IMR-90 (cell line): ENCODE results near the gene MYH11. TPM values are rescaled to one million over a fixed set of nuclear protein-coding genes. Genes with fewer than 3 reads are reported as not detected.

Experiments used
- ATAC-seq: fragments of 200-7000 bp; cut with Tn5 transposase; 2 replicates; pipeline ENCODE4 v1.9.1; 2020; ENCODE audit warnings: low read depth, mild to moderate bottlenecking, moderate library complexity
- BruUV-seq: library from RNA; stranded (reverse); fragments of 400-500 nt; replicated peaks from 2 replicates; lab custom pipeline; 2021; lab: Mats Ljungman, UMichigan
- CTCF ChIA-PET: fragments of 300-600 bp; formaldehyde crosslinking; extraction: SDS; loops from one replicate; lab custom pipeline; 2021; ENCODE audit warnings: antibody characterized with exemption; lab: Yijun Ruan, JAX
- POLR2A ChIA-PET: fragments of 300-600 bp; sonication (Branson Sonifier 250); formaldehyde crosslinking; loops from one replicate; lab custom pipeline; 2022; ENCODE audit warnings: antibody characterized with exemption; ENCODE audit not compliant: unreplicated experiment; lab: Charles Lee
- DNase-seq: peaks from one replicate; pipeline ENCODE4 v3.0.0; 2013
- H2AFZ ChIP-seq: replicated peaks from 2 replicates; pipeline ENCODE3; 2013; ENCODE audit warnings: low read length, mild to moderate bottlenecking; ENCODE audit not compliant: poor library complexity
- H2AK5ac ChIP-seq: 2 replicates; pipeline ENCODE4 v1.6.1; 2013; ENCODE audit warnings: low read depth, low read length, inconsistent platforms
- H2AK9ac ChIP-seq: replicated peaks from 2 replicates; pipeline ENCODE3; 2013; ENCODE audit warnings: mild to moderate bottlenecking, low read depth, low read length, moderate library complexity; ENCODE audit not compliant: poor library complexity
- H2BK120ac ChIP-seq: 2 replicates; pipeline ENCODE4 v1.6.1; 2013; ENCODE audit warnings: low read depth, low read length, inconsistent platforms
- H2BK15ac ChIP-seq: 3 replicates; pipeline ENCODE4 v1.6.1; 2013; ENCODE audit warnings: low read depth, low read length, inconsistent platforms
- H2BK20ac ChIP-seq: 2 replicates; pipeline ENCODE4 v1.6.1; 2013; ENCODE audit warnings: low read depth, mild to moderate bottlenecking, inconsistent platforms, low read length, moderate library complexity
- H2BK5ac ChIP-seq: 2 replicates; pipeline ENCODE4 v1.6.1; 2013; ENCODE audit warnings: mild to moderate bottlenecking, low read depth, low read length, inconsistent platforms; ENCODE audit not compliant: poor library complexity, severe bottlenecking
- H3K14ac ChIP-seq: replicated peaks from 2 replicates; pipeline ENCODE4 v1.6.1; 2013; ENCODE audit warnings: low read depth, low read length, inconsistent platforms
- H3K18ac ChIP-seq: 2 replicates; pipeline ENCODE4 v1.6.1; 2013; ENCODE audit warnings: low read depth, low read length, control low read depth
- H3K23ac ChIP-seq: 2 replicates; pipeline ENCODE4 v1.6.1; 2013; ENCODE audit warnings: low read depth, low read length, inconsistent platforms
- H3K27ac ChIP-seq: 2 replicates; pipeline ENCODE4 v1.5.1; 2013; ENCODE audit warnings: mild to moderate bottlenecking, control low read depth, low read length; ENCODE audit not compliant: insufficient read depth
- H3K27me3 ChIP-seq: 2 replicates; pipeline ENCODE4 v1.6.1; 2013; ENCODE audit warnings: low read length; ENCODE audit not compliant: control insufficient read depth, insufficient read depth
- H3K36me3 ChIP-seq: 2 replicates; pipeline ENCODE4 v1.6.1; 2013; ENCODE audit warnings: low read length, mixed read lengths; ENCODE audit not compliant: control insufficient read depth, insufficient read depth
- H3K4ac ChIP-seq: 2 replicates; pipeline ENCODE4 v1.6.1; 2013; ENCODE audit warnings: low read depth, low read length, inconsistent platforms
- H3K4me1 ChIP-seq: 2 replicates; pipeline ENCODE4 v1.6.1; 2013; ENCODE audit warnings: low read length, mixed read lengths; ENCODE audit not compliant: control insufficient read depth, insufficient read depth
- H3K4me2 ChIP-seq: 2 replicates; pipeline ENCODE4 v1.6.1; 2013; ENCODE audit warnings: low read depth, mild to moderate bottlenecking, control low read depth, low read length, moderate library complexity
- H3K4me3 ChIP-seq: 2 replicates; pipeline ENCODE4 v1.5.1; 2013; ENCODE audit warnings: low read depth, mild to moderate bottlenecking, control low read depth, low read length, moderate library complexity; ENCODE audit not compliant: insufficient read depth
- H3K56ac ChIP-seq: 2 replicates; pipeline ENCODE4 v1.6.1; 2013; ENCODE audit warnings: low read length, inconsistent platforms; ENCODE audit not compliant: insufficient read depth; ENCODE audit errors: extremely low read depth
- H3K79me1 ChIP-seq, 2 experiments: 2 replicates each; pipeline ENCODE4 v1.6.1; 2013; ENCODE audit warnings: low read length in 2 of 2, inconsistent platforms in 1 of 2, low read depth in 1 of 2
- H3K9ac ChIP-seq: 2 replicates; pipeline ENCODE4 v1.6.1; 2013; ENCODE audit warnings: low read depth, low read length, control low read depth
- H3K9me1 ChIP-seq: 2 replicates; pipeline ENCODE4 v1.6.1; 2013; ENCODE audit warnings: low read length, inconsistent platforms; ENCODE audit not compliant: insufficient read depth
- H3K9me3 ChIP-seq: 2 replicates; pipeline ENCODE4 v1.6.1; 2013; ENCODE audit warnings: low read length; ENCODE audit not compliant: control insufficient read depth, insufficient read depth
- H4K20me1 ChIP-seq: 2 replicates; pipeline ENCODE4 v1.6.1; 2013; ENCODE audit warnings: low read length, inconsistent platforms; ENCODE audit not compliant: insufficient read depth
- H4K5ac ChIP-seq: 2 replicates; pipeline ENCODE4 v1.6.1; 2013; ENCODE audit warnings: mild to moderate bottlenecking, low read depth, low read length, control low read depth
- H4K8ac ChIP-seq, 2 experiments: 2 replicates each; pipeline ENCODE4 v1.6.1; 2013; ENCODE audit warnings: low read depth in 2 of 2, low read length in 2 of 2, control low read depth in 1 of 2, inconsistent platforms in 1 of 2
- H4K91ac ChIP-seq: 2 replicates; pipeline ENCODE4 v1.6.1; 2013; ENCODE audit warnings: low read depth, low read length, inconsistent platforms; ENCODE audit not compliant: insufficient read depth
- FOS ChIP-seq: fragments of 150-350 bp; IDR thresholded peaks from 2 replicates; pipeline ENCODE4 v1.6.1; 2016; ENCODE audit warnings: low read depth, low read length
- MAZ ChIP-seq: IDR thresholded peaks from 2 replicates; pipeline ENCODE4 v1.6.1; 2012; ENCODE audit warnings: low read depth, mild to moderate bottlenecking, low read length, improper control_type of control experiment, moderate library complexity, borderline replicate concordance
- RAD21 ChIP-seq: IDR thresholded peaks from 2 replicates; pipeline ENCODE4 v1.6.1; 2012; ENCODE audit warnings: low read length, improper control_type of control experiment
- RFX5 ChIP-seq: IDR thresholded peaks from 2 replicates; pipeline ENCODE4 v1.8.0; 2012; ENCODE audit warnings: low read depth, mild to moderate bottlenecking, low read length, moderate library complexity
- WGBS, 2 experiments: methylation state at CpG; one replicate each; pipeline versions ENCODE4 v1.1.5 to v1.1.7; 2013; ENCODE audit warnings: missing lambda C conversion rate in 2 of 2; ENCODE audit not compliant: insufficient read length in 1 of 2; ENCODE audit errors: extremely low coverage in 2 of 2; 5-methylcytosine and 5-hydroxymethylcytosine counted together
- dilution Hi-C: fragments of 300-500 bp; cut with HindIII; formaldehyde crosslinking; loops from one replicate; pipeline ENCODE4 v1.14.3; 2018; ENCODE audit warnings: low sequenced_read_pairs; ENCODE audit not compliant: unreplicated experiment
- in situ Hi-C: fragments of 300-500 bp; cut with MboI; formaldehyde crosslinking; loops from 3 replicates; pipeline ENCODE4 v1.14.3; 2019; ENCODE audit warnings: low sequenced_read_pairs, inconsistent platforms, mixed read lengths
- intact Hi-C: fragments of 100-400 bp; cut with micrococcal nuclease; formaldehyde crosslinking; loops from 2 replicates; pipeline ENCODE4 v1.10.0; 2022
- polyA plus RNA-seq, 3 experiments: library from polyadenylated mRNA; depleted of rRNA; stranded (reverse); fragments of >200 nt; gene quantifications; 2 replicates each; pipeline ENCODE4 v1.2.3, GENCODE V29; 2012; ENCODE audit warnings: low replicate concordance in 1 of 3
- total RNA-seq: library from RNA; depleted of rRNA; stranded (reverse); fragments of >200 nt; gene quantifications from 2 replicates; pipeline ENCODE4 v1.2.3, GENCODE V29; 2012

Gene MYH11
- total and polyA plus RNA-seq, 2 of the 4 experiments (the other 2 are of a cell fraction), result under 0.01 to 0.12 TPM

DNA sequence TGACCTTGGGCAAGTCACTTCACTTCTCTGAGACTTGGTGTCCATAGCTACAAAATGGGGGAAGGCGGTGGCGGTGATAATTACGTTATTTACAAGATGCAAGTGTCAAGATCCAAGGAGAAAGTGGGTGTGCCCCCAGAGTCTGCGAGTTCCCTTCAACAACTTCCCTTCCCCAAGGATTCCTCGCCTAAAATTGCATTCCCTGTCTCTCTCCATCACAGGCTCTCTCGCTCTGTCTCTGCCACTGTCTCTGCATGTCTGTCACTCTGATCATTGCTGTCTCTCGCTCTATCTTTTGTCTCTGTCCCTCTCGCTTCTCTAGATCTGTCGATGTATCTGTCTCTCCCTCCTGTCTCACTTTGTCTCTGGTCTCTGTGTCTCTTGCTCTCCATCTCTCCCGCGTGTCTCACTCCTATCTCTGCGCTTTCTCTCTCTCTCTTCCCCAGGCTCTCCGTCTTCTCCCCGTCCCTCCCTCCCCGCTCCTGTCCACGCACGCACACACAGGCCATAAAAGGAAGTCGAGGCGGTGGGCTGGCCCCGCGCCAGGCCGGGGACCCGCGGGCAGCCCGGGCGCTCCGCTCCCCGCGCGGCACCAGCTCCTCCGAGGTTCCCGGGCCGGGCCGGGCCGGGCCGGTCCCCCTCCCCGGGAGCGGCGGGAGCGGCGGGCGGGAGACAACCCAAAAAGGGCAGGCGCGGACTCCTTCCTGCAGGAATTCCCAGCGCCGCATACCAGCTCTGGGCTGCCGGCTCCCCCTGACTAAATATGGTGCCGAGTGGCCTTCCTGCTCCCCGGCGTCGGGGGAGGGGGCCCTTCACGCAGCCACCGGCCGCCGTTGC, 1.1 kb upstream of the MYH11 start:
- Histone ChIP-seq H3K9me3 (no peaks in the 10 kb centered on the region), H3K9me1 (no peaks in the 10 kb centered on the region; the same call in 1 of the 2 replicates), H3K4me3 (peak overlapping the region; percentile 61), H4K8ac (peak overlapping the region; percentile 76 to 95), H3K18ac (peak overlapping the region; percentile 99), H2AFZ (peak overlapping the region; percentile 92), H2AK9ac (peak overlapping the region; percentile 21), H2BK120ac (peak overlapping the region; percentile 99), H3K9ac (peak overlapping the region; percentile 91), H2BK20ac (peak overlapping the region; percentile 99), H2AK5ac (peak overlapping the region; percentile 84), H3K79me1 (no peaks in the 10 kb centered on the region), H2BK5ac (peak overlapping the region; percentile 45), H3K23ac (peak overlapping the region; percentile 100), H3K27ac (peak overlapping the region; percentile 53), H3K56ac (peak overlapping the region; percentile 89), H2BK15ac (peak overlapping the region; percentile 90), H3K36me3 (no peaks in the 10 kb centered on the region), H4K91ac (peak overlapping the region; percentile 97), H3K4me1 (peaks cover 8% of the 10 kb centered on the region), H3K4ac (peak overlapping the region; percentile 98), H4K20me1 (no peaks in the 10 kb centered on the region), H3K4me2 (peak overlapping the region; percentile 96), H4K5ac (peak overlapping the region; percentile 92), H3K14ac (peak overlapping the region; percentile 100), H3K27me3 (peaks cover 30% of the 10 kb centered on the region)
- CTCF ChIA-PET, result interaction anchor here (1.1 kb wide), 1 partner anchor 15 kb away, joined by 4 read pairs; no protein-coding TSS in a partner anchor
- ATAC-seq, result peak; percentile 87
- WGBS, 2 experiments, result 5% methylated on average over 22 of the region's 55 CpGs; no CpG with 5 or more reads in 1 of the 2 experiments
- intact Hi-C loops (no loop called here), dilution Hi-C loops (no loop called here), in situ Hi-C loops (no loop called here)
- POLR2A ChIA-PET, result interaction anchor here (0.6 kb wide), 2 partner anchors 109 to 206 kb away, joined by 3 to 6 read pairs; no protein-coding TSS in a partner anchor
- DNase-seq, result peak; percentile 50
- BruUV-seq, result no TSS peak
- no peak for TF ChIP-seq RAD21
- TF ChIP-seq MAZ, result peak; percentile 83; the same call in 1 of the 2 replicates
- TF ChIP-seq FOS, result peak; percentile 4; the same call in 1 of the 2 replicates
- TF ChIP-seq RFX5, result 0 out of 2 replicates have a peak, but pooled peaks have one; percentile 2
